Thyroid gland (tissue), 4 donors: ENCODE results near the gene STK38L. TPM values are rescaled to one million over a fixed set of nuclear protein-coding genes. Genes with fewer than 3 reads are reported as not detected.

Experiments
- DNase-seq, 2 donors: peaks; one replicate each; pipeline ENCODE4 v3.0.0-alpha.2; 2019
- H3K27ac ChIP-seq, 3 donors: fragments of 200-600 bp; sonication (generic); 1 replicate in 2 of 3; 2 replicates in 1 of 3; pipeline ENCODE4 v1.5.1; 2016 to 2019; ENCODE audit warnings: mild to moderate bottlenecking in 1 of 3, moderate library complexity in 1 of 3
- H3K27me3 ChIP-seq: fragments of 200-600 bp; sonication (generic); one replicate; pipeline ENCODE4 v1.5.1; 2019
- H3K36me3 ChIP-seq, 2 donors: fragments of 200-600 bp; sonication (generic); one replicate each; pipeline ENCODE4 v1.5.1; 2016 to 2019
- H3K4me1 ChIP-seq, 2 donors: fragments of 200-600 bp; sonication (generic); one replicate each; pipeline ENCODE4 v1.5.1; 2017 to 2019
- H3K4me3 ChIP-seq, 3 donors: fragments of 200-600 bp; sonication (generic); replicated peaks in 1 of 3; 1 replicate in 2 of 3; 2 replicates in 1 of 3; pipeline ENCODE4 v1.5.1; 2016; ENCODE audit warnings: mild to moderate bottlenecking in 1 of 3
- H3K9me3 ChIP-seq: fragments of 200-600 bp; sonication (generic); one replicate; pipeline ENCODE4 v1.5.1; 2017
- CTCF ChIP-seq, 6 experiments: fragments of 200-600 bp in 3 of 6; fragments of 450-650 bp in 3 of 6; sonication (generic) in 3 of 6; IDR thresholded peaks; one replicate each; pipeline ENCODE4 v1.5.1; 2016 to 2019; ENCODE audit warnings: antibody characterized with exemption in 6 of 6, mild to moderate bottlenecking in 2 of 6, inconsistent platforms in 1 of 6, moderate library complexity in 1 of 6
- POLR2A ChIP-seq, 2 donors: fragments of 450-650 bp; IDR thresholded peaks; one replicate each; pipeline ENCODE4 v1.6.1; 2017; ENCODE audit warnings: antibody characterized with exemption in 2 of 2, mild to moderate bottlenecking in 2 of 2, moderate library complexity in 1 of 2
- whole genome bisulfite sequencing, 2 donors: methylation state at CpG; one replicate each; pipeline ENCODE4 v1.1.5; 2017; 5-methylcytosine and 5-hydroxymethylcytosine counted together
- intact Hi-C: fragments of 100-400 bp; cut with DNase I; formaldehyde crosslinking; loops from one replicate; pipeline ENCODE4 v1.15.1; 2023
- total RNA-seq, 4 donors: library from RNA; depleted of rRNA; stranded (reverse); fragments of >200 nt; gene quantifications; one replicate each; pipeline ENCODE4 v1.2.3, GENCODE V29; 2016

The STK38L gene
- total RNA-seq, 4 donors from 2014 or later, result 20.1 to 42.2 (median 27.0) TPM

GRCh38 chr12:27305673-27306456, 61.8 kb downstream of the STK38L start:
- Histone ChIP-seq H3K9me3 (no peaks in the 10 kb centered on the region), H3K4me1 (no peaks in the 10 kb centered on the region), H3K27me3 (no peaks in the 10 kb centered on the region), H3K36me3 (peaks cover 14% of the 10 kb centered on the region in 2 donors), H3K4me3 (no peak overlapping the region), H3K27ac (no peak overlapping the region)
- TF ChIP-seq CTCF (IDR thresholded peaks at IDR 0.05), result peak; percentile 4 to 70 (median 37)
- TF ChIP-seq POLR2A (IDR thresholded peaks at IDR 0.05), result no peak
- 93 to 98% methylated on average over 1 of the region's 1 CpG for WGBS, 2 donors
- intact Hi-C loops, result loop anchor here (10.0 kb wide), 1 partner anchor 281 kb away; the partner anchor contains the start of gene MED21
- DNase-seq, result no peak

GRCh38 chr12:27309293-27309994, 65.4 kb downstream of the STK38L start:
- no peaks in the 10 kb centered on the region for H3K27me3 ChIP-seq
- H3K4me1 ChIP-seq, result no peaks in the 10 kb centered on the region
- peaks cover 20 to 22% of the 10 kb centered on the region in 2 donors for H3K36me3 ChIP-seq
- no peak overlapping the region for H3K4me3 ChIP-seq
- H3K9me3 ChIP-seq, result no peaks in the 10 kb centered on the region
- intact Hi-C loops, result loop anchor here (10.0 kb wide), 1 partner anchor 285 kb away; the partner anchor contains the start of gene MED21
- TF ChIP-seq POLR2A (IDR thresholded peaks at IDR 0.05), result no peak
- TF ChIP-seq CTCF (IDR thresholded peaks at IDR 0.05), result no peak
- 90 to 95% methylated on average over 2 of the region's 2 CpGs for WGBS, 2 donors
- no peak for DNase-seq
- no peak overlapping the region for H3K27ac ChIP-seq

GRCh38 chr12:27309995-27310315, 65.9 kb downstream of the STK38L start:
- intact Hi-C loops, result loop anchor here (10.0 kb wide), 1 partner anchor 285 kb away; the partner anchor contains the start of gene MED21
- peaks cover 20 to 24% of the 10 kb centered on the region in 2 donors for H3K36me3 ChIP-seq

GRCh38 chr12:27316947-27317346, 72.9 kb downstream of the STK38L start:
- Histone ChIP-seq H3K36me3 (peaks cover 19% of the 10 kb centered on the region in 2 donors), H3K9me3 (no peaks in the 10 kb centered on the region), H3K4me3 (no peak overlapping the region), H3K27ac (no peak overlapping the region), H3K27me3 (no peaks in the 10 kb centered on the region), H3K4me1 (no peaks in the 10 kb centered on the region)
- WGBS, 2 donors, result 93 to 96% methylated on average over 1 of the region's 1 CpG
- DNase-seq, result no peak
- intact Hi-C loops, result no loop called here
- TF ChIP-seq CTCF (IDR thresholded peaks at IDR 0.05) (no peak), POLR2A (IDR thresholded peaks at IDR 0.05) (no peak)

More at GRCh38 chr12:27309995-27310315, 65.9 kb downstream of the STK38L start:
- no peak for TF ChIP-seq CTCF (IDR thresholded peaks at IDR 0.05)
- no peak for TF ChIP-seq POLR2A (IDR thresholded peaks at IDR 0.05)
- DNase-seq, result no peak
- Histone ChIP-seq H3K9me3 (no peaks in the 10 kb centered on the region), H3K27ac (no peak overlapping the region), H3K4me1 (no peaks in the 10 kb centered on the region), H3K4me3 (no peak overlapping the region), H3K27me3 (no peaks in the 10 kb centered on the region)
- WGBS, 2 donors, result 96 to 98% methylated on average over 1 of the region's 1 CpG

GRCh38 chr12:27319409-27319808, 75.3 kb downstream of the STK38L start:
- intact Hi-C loops, result no loop called here
- Histone ChIP-seq H3K4me1 (no peaks in the 10 kb centered on the region), H3K9me3 (no peaks in the 10 kb centered on the region), H3K36me3 (peaks cover 13 to 25% of the 10 kb centered on the region in 2 donors), H3K27ac (no peak overlapping the region), H3K4me3 (no peak overlapping the region), H3K27me3 (no peaks in the 10 kb centered on the region)
- WGBS, 2 donors, result 52 to 53% methylated on average over 1 of the region's 1 CpG
- DNase-seq, result no peak
- no peak for TF ChIP-seq CTCF (IDR thresholded peaks at IDR 0.05)
- no peak for TF ChIP-seq POLR2A (IDR thresholded peaks at IDR 0.05)
